ENCODE measurements around the gene RPP40. TPM values are rescaled to one million over a fixed set of nuclear protein-coding genes. Genes with fewer than 3 reads are reported as not detected.
"Not testable (repeated sequence)": the region's sequence is repeated elsewhere in the genome, so short reads cannot be mapped to it uniquely, and the experiment has no call there.

RPP40 gene
- total RNA-seq, 1 donor, result 21.9 TPM

DNA sequence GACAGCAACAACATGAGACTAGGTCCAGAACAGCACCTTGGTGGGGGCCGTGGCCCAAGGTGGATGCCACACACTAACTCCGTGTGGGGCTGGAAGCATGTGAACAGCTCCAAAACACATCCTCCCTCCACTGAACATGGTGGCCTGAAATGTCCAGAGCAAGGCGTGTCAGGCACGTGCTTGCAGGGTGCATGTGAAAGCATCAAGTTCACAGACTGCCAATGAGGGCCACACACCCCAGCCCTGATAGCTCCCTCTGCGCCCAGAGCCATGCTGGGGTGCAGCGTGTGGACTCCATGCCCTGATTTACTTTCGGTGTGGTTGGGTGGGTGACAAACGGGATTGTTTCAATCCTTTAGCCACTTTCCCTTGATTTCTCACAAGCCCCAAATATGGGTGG, 20.1 kb upstream of the RPP40 start:
- H3K4me3 ChIP-seq (ENCODE audit: low read depth, low read length), result no peak overlapping the region
- TF ChIP-seq, protein P1, sequence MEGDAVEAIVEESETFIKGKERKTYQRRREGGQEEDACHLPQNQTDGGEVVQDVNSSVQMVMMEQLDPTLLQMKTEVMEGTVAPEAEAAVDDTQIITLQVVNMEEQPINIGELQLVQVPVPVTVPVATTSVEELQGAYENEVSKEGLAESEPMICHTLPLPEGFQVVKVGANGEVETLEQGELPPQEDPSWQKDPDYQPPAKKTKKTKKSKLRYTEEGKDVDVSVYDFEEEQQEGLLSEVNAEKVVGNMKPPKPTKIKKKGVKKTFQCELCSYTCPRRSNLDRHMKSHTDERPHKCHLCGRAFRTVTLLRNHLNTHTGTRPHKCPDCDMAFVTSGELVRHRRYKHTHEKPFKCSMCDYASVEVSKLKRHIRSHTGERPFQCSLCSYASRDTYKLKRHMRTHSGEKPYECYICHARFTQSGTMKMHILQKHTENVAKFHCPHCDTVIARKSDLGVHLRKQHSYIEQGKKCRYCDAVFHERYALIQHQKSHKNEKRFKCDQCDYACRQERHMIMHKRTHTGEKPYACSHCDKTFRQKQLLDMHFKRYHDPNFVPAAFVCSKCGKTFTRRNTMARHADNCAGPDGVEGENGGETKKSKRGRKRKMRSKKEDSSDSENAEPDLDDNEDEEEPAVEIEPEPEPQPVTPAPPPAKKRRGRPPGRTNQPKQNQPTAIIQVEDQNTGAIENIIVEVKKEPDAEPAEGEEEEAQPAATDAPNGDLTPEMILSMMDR (IDR thresholded peaks at IDR 0.05; ENCODE audit: insufficient read depth, low read length), result no peak
- DNase-seq (ENCODE audit: low read depth), result no peak

DNA sequence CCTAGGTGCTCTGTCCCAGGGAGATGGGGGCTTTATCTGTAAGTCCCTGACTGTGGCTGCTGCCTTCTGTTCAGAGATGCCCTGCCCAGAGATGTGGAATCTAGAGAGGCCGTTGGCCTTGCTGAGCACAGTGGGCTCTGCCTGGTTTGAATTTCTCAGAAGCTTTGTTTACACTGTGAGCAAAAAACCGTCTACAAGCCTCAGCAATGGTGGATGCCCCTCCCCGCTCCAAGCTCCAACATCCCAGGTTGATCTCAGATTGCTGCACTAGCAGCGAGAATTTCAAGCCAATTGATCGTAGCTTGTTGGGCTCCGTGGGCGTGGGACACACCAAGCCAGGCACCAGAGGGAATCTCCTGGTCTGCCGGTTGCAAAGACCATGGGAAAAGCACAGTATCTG, 16.3 kb upstream of the RPP40 start:
- DNase-seq (ENCODE audit: low read depth), result no peak
- TF ChIP-seq, protein P1 (IDR thresholded peaks at IDR 0.05; ENCODE audit: insufficient read depth, low read length), result no peak
- H3K4me3 ChIP-seq (ENCODE audit: low read depth, low read length), result no peak overlapping the region

DNA sequence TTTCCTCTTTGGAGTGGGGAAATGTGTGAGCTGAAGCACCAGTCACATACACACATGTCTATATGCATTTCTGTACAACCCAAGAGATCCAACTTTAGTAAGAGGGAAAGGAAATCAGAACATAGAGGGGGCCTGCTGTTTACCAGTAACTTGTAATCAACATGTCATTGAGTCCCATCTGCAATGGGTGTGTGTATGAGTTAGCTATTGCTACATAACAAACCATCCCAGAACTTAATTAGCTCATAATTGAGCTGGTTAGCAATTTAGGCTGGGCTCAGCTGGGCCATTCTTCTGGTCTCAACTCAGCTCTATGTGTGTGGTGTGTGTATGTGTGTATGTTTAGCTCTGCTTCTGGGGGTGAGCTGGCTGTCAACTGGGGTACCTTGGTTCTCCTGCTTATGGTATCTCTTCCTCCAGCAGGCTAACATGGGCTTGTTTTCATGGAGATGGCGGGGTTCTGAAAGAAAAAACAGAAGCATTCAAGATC, 10.3 kb upstream of the RPP40 start:
- TF ChIP-seq, protein P1 (IDR thresholded peaks at IDR 0.05; ENCODE audit: insufficient read depth, low read length), result no peak
- H3K4me3 ChIP-seq (ENCODE audit: low read depth, low read length), result no peak overlapping the region
- DNase-seq (ENCODE audit: low read depth), result no peak

DNA sequence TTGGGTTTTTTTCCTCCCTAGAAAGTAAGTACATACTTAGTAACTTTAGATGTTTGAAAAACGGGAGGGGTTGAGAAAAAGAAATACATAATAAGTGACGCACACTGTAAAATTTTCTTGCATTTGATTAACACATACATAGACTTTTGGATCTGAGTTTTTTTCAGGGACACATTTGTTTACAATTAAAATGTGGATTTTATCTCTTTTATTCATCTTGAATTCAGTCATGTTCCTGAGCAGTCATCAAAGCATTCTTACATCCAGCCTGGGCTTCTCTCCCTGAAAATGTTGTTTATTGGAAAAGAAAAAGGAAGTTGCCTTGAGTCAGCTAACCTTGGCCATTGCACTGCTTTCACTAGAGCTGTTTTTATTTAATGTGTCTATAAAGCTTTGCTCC, 8.7 kb upstream of the RPP40 start:
- TF ChIP-seq, protein P1 (IDR thresholded peaks at IDR 0.05; ENCODE audit: insufficient read depth, low read length), result no peak
- no peak overlapping the region for H3K4me3 ChIP-seq (ENCODE audit: low read depth, low read length)
- peak; percentile 79 for DNase-seq (ENCODE audit: low read depth)

DNA sequence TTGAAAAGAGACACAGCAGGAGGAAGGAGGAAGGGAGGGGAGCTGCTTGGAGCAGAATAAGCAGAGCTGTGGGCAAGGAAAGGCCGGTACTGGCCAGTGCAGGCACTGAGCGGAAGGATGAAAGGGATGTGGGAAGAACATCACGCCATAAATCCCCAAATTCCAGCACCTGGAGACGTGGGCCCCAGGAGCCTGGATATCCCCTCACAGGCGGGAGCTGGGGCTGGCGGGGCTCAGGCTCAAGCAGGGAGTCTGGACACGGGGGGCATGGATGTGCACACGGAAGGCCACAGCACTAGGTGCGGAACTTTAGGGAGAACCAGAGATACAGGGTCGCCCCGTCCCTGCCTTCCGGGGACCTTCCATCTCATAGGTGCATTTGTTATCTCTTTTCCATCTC, 7.5 kb upstream of the RPP40 start:
- TF ChIP-seq, protein P1 (IDR thresholded peaks at IDR 0.05; ENCODE audit: insufficient read depth, low read length), result no peak
- no peak overlapping the region for H3K4me3 ChIP-seq (ENCODE audit: low read depth, low read length)
- no peak for DNase-seq (ENCODE audit: low read depth)

DNA sequence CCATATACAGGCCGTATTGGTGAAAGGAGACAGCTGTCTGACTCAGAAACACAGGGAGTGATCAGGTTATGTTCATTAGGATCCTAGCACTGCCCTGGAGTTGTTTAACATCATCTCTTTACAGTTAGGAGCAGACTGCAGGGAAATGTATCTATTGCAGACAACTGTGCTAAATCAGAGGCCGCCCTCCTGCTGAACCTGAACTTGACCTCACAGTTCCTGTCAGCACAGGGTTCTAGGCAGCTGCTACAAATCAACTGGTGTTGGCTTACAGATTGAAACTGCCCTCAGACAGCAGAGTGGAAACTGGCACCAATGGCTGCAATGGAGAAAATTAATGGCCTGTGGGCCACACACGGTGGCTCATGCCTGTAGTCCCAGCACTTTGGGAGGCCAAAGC, 3.7 kb upstream of the RPP40 start:
- no peak overlapping the region for H3K4me3 ChIP-seq (ENCODE audit: low read depth, low read length)
- no peak for DNase-seq (ENCODE audit: low read depth)
- TF ChIP-seq, protein P1 (IDR thresholded peaks at IDR 0.05; ENCODE audit: insufficient read depth, low read length), result no peak

DNA sequence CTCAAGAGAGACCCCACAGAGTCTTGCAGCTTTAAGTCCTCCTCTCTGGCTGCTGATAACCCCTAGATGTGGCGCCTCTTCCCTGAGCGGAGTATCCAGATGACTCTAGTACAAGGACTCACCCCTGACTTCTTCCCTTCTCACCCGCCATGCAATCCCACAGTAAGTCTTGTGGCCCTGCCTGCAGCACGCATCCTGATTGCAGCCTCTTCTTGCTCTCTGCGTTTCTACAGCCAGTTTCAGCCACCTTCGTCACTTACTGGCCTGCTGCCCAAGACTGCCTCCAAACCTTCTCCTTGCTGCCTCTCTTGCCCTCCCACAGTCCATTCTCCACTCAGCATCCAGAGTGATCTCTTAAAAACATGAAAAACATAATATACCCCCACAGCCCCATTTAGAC, 2.4 kb upstream of the RPP40 start:
- no peak for DNase-seq (ENCODE audit: low read depth)
- TF ChIP-seq, protein P1 (IDR thresholded peaks at IDR 0.05; ENCODE audit: insufficient read depth, low read length), result no peak
- H3K4me3 ChIP-seq (ENCODE audit: low read depth, low read length), result no peak overlapping the region

DNA sequence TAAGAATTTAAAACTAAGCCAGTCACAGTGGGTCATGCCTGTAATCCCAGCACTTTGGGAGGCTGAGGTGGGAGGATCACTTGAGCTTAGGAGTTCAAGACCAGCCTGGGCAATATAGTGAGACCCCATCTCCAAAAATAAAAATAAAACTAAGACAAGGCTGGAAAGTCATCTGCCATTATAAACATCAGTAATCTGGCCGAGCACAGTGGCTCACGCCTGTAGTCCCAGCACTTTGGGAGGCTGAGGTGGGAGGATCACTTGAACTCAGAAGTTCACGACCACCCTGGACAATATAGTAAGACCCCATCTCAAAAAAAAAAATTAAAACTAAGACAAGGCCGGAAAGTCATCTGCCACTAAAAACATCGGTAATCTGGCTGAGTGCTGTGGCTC, 1.2 kb upstream of the RPP40 start:
- not testable (repeated sequence) for DNase-seq (ENCODE audit: low read depth)

More for the DNA sequence above, 1.2 kb upstream of the RPP40 start:
- H3K4me3 ChIP-seq (ENCODE audit: low read depth, low read length), result not testable (repeated sequence)

Measured in fibroblast of the aortic adventitia (primary cell).